HUES48 (cell line): ENCODE measurements around the gene PNRC1.
A peak's percentile ranks its signal among the peaks of the same experiment; 100 is the strongest.
"Not testable (repeated sequence)": the region's sequence is repeated elsewhere in the genome, so short reads cannot be mapped to it uniquely, and the experiment has no call there.

Experiments
- H3K27ac ChIP-seq: one replicate; pipeline ENCODE4 v1.7.0; 2013; ENCODE audit warnings: low read depth, low read length, inconsistent platforms
- H3K27me3 ChIP-seq: 2 replicates; pipeline ENCODE4 v1.6.1; 2013; ENCODE audit warnings: mild to moderate bottlenecking, low read length; ENCODE audit not compliant: control insufficient read depth, insufficient read depth
- H3K36me3 ChIP-seq: 2 replicates; pipeline ENCODE4 v1.6.1; 2013; ENCODE audit warnings: low read length; ENCODE audit not compliant: control insufficient read depth, insufficient read depth
- H3K4me1 ChIP-seq: 2 replicates; pipeline ENCODE4 v1.6.1; 2013; ENCODE audit warnings: mild to moderate bottlenecking, low read length; ENCODE audit not compliant: control insufficient read depth, insufficient read depth
- H3K4me3 ChIP-seq: 2 replicates; pipeline ENCODE4 v1.5.1; 2013; ENCODE audit warnings: mild to moderate bottlenecking, low read depth, low read length
- H3K9ac ChIP-seq: 2 replicates; pipeline ENCODE4 v1.6.1; 2013; ENCODE audit warnings: mild to moderate bottlenecking, low read depth, low read length, moderate library complexity
- H3K9me3 ChIP-seq: 2 replicates; pipeline ENCODE4 v1.6.1; 2013; ENCODE audit warnings: low read length; ENCODE audit not compliant: control insufficient read depth, insufficient read depth

Gene PNRC1

GRCh38 chr6:89110284-89110683 lies 29.7 kb downstream of the PNRC1 start:
- no peak overlapping the region for H3K27ac ChIP-seq
- no peaks in the 10 kb centered on the region for H3K27me3 ChIP-seq
- no peaks in the 10 kb centered on the region for H3K4me1 ChIP-seq
- H3K9ac ChIP-seq, result no peak overlapping the region
- H3K9me3 ChIP-seq, result no peaks in the 10 kb centered on the region
- no peak overlapping the region for H3K4me3 ChIP-seq
- H3K36me3 ChIP-seq, result 0 out of 2 replicates have a peak, but pooled peaks cover under 1% of the 10 kb centered on the region

- H3K4me3 ChIP-seq, result no peak overlapping the region
- no peaks in the 10 kb centered on the region for H3K36me3 ChIP-seq
- peaks cover 10% of the 10 kb centered on the region for H3K27me3 ChIP-seq
- H3K9ac ChIP-seq, result no peak overlapping the region
- 0 out of 2 replicates have a peak, but pooled peaks cover 3% of the 10 kb centered on the region for H3K4me1 ChIP-seq
- no peaks in the 10 kb centered on the region for H3K9me3 ChIP-seq
- no peak overlapping the region for H3K27ac ChIP-seq
Measured at GRCh38 chr6:89111933-89112332, 31.4 kb downstream of the PNRC1 start.

GRCh38 chr6:89116702-89117101 lies 36.2 kb downstream of the PNRC1 start:
- no peaks in the 10 kb centered on the region for H3K9me3 ChIP-seq
- 0 out of 2 replicates have a peak, but pooled peaks cover 5% of the 10 kb centered on the region for H3K4me1 ChIP-seq
- peak overlapping the region; percentile 72 for H3K4me3 ChIP-seq
- no peak overlapping the region for H3K9ac ChIP-seq
- peaks cover 37% of the 10 kb centered on the region for H3K27me3 ChIP-seq
- H3K27ac ChIP-seq, result no peak overlapping the region
- H3K36me3 ChIP-seq, result no peaks in the 10 kb centered on the region

- peaks cover 37% of the 10 kb centered on the region for H3K27me3 ChIP-seq
- H3K9ac ChIP-seq, result peak within 1 kb of the TSS; percentile 42; the same call in 1 of the 2 replicates
- H3K9me3 ChIP-seq, result no peaks in the 10 kb centered on the region
- no peaks in the 10 kb centered on the region for H3K36me3 ChIP-seq
- H3K4me1 ChIP-seq, result 0 out of 2 replicates have a peak, but pooled peaks cover 5% of the 10 kb centered on the region
- H3K27ac ChIP-seq, result peak within 1 kb of the TSS; percentile 5
- H3K4me3 ChIP-seq, result peak within 1 kb of the TSS; percentile 72
Measured at GRCh38 chr6:89117211-89118108, 36.9 kb downstream of the PNRC1 start, which contains the start of gene SRSF12. Gene SRSF12 (minus strand): TSS chr6:89118071. CDS start chr6:89117887, 184 bp downstream.

- Histone ChIP-seq H3K9ac (no peak overlapping the region), H3K4me3 (no peak overlapping the region; the same call in 1 of the 2 replicates), H3K36me3 (no peaks in the 10 kb centered on the region)
Measured at GRCh38 chr6:89118931-89119330, 38.4 kb downstream of the PNRC1 start.

GRCh38 chr6:89120371-89120770 lies 39.8 kb downstream of the PNRC1 start:
- Histone ChIP-seq H3K27me3 (peaks cover 37% of the 10 kb centered on the region), H3K9ac (no peak overlapping the region), H3K27ac (no peak overlapping the region), H3K4me3 (no peak overlapping the region), H3K4me1 (0 out of 2 replicates have a peak, but pooled peaks cover 5% of the 10 kb centered on the region), H3K9me3 (no peaks in the 10 kb centered on the region), H3K36me3 (no peaks in the 10 kb centered on the region)

More at GRCh38 chr6:89118931-89119330, 38.4 kb downstream of the PNRC1 start:
- H3K9me3 ChIP-seq, result no peaks in the 10 kb centered on the region
- H3K4me1 ChIP-seq, result 0 out of 2 replicates have a peak, but pooled peaks cover 5% of the 10 kb centered on the region
- H3K27me3 ChIP-seq, result peaks cover 37% of the 10 kb centered on the region
- no peak overlapping the region for H3K27ac ChIP-seq

- H3K9me3 ChIP-seq, result no peaks in the 10 kb centered on the region
- no peak overlapping the region for H3K27ac ChIP-seq
- no peak overlapping the region for H3K9ac ChIP-seq
- peaks cover 27% of the 10 kb centered on the region for H3K27me3 ChIP-seq
- H3K4me3 ChIP-seq, result no peak overlapping the region
- H3K4me1 ChIP-seq, result 0 out of 2 replicates have a peak, but pooled peaks cover 2% of the 10 kb centered on the region
- H3K36me3 ChIP-seq, result no peaks in the 10 kb centered on the region
Measured at GRCh38 chr6:89121934-89122333, 41.4 kb downstream of the PNRC1 start.

- no peaks in the 10 kb centered on the region for H3K9me3 ChIP-seq
- no peak overlapping the region for H3K27ac ChIP-seq
- peaks cover 22% of the 10 kb centered on the region for H3K27me3 ChIP-seq
- no peaks in the 10 kb centered on the region for H3K4me1 ChIP-seq
- no peak overlapping the region for H3K4me3 ChIP-seq
- H3K9ac ChIP-seq, result no peak overlapping the region
- no peaks in the 10 kb centered on the region for H3K36me3 ChIP-seq
Measured at GRCh38 chr6:89122625-89123024, 42.1 kb downstream of the PNRC1 start.

GRCh38 chr6:89128256-89128671 lies 47.7 kb downstream of the PNRC1 start:
- not testable (repeated sequence) for H3K9ac ChIP-seq, H3K9me3 ChIP-seq, H3K4me1 ChIP-seq, H3K27ac ChIP-seq, H3K4me3 ChIP-seq, H3K36me3 ChIP-seq
- peaks cover 19% of the 10 kb centered on the region for H3K27me3 ChIP-seq

GRCh38 chr6:89131599-89131998 lies 51.0 kb downstream of the PNRC1 start:
- Histone ChIP-seq H3K4me1 (no peaks in the 10 kb centered on the region; the same call in 1 of the 2 replicates), H3K27me3 (peaks cover 49% of the 10 kb centered on the region), H3K36me3 (no peaks in the 10 kb centered on the region), H3K9ac (no peak overlapping the region), H3K27ac (no peak overlapping the region), H3K4me3 (no peak overlapping the region), H3K9me3 (no peaks in the 10 kb centered on the region)

- Histone ChIP-seq H3K27me3 (peaks cover 54% of the 10 kb centered on the region), H3K4me3 (no peak overlapping the region), H3K36me3 (no peaks in the 10 kb centered on the region), H3K4me1 (no peaks in the 10 kb centered on the region; the same call in 1 of the 2 replicates), H3K9me3 (no peaks in the 10 kb centered on the region), H3K27ac (no peak overlapping the region), H3K9ac (no peak overlapping the region)
Measured at GRCh38 chr6:89132057-89132456, 51.5 kb downstream of the PNRC1 start.
